Measurements from ENCODE around the gene KLHL8. TPM values are rescaled to one million over a fixed set of nuclear protein-coding genes. Genes with fewer than 3 reads are reported as not detected.

Gene KLHL8
- 11.1 and 11.6 TPM in 2 replicates for total RNA-seq

DNA sequence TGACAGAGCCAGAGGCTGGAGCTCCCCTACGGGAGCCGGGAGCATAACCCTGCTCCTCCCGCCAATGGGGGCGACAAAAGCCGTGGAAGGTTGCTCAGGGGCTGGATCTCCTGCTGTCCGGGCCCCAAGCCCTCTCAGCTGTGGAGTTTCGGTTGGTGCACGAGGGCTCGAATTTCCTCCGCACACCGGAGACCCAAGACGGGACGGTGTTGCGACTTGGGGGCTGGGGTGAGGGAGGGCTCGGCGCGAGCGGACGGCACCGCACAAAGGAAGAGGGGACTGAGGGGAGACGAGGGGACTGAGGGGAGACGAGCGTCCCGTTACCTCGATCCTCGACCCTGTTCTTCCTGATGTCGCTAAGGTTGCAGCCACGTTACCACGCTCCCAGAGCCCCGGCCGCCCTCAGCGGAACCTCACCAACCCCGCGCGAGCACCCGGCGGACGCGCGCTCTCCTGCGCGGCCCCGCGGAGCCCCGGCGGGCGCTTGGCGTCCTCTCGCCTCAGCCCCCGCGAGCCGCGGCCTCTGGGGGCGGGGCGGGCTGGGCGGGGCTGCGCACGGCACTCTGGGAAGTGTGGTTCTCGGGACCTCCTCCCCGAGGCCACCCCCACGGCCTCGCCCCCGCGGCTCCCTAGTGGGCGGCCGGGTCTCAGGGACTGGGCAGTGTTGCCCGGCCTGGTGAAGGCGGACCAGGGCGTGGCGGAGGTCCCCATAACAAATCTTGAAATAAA is at the start of gene KLHL8:
Gene KLHL8, minus strand, starts transcription at position 525 of the 729 bp plus-strand sequence. CDS start 25,079 bp downstream, outside the sequence.

Other genes with a start within 250 kb of the KLHL8 start
- under 0.01 TPM in 2 replicates for gene HSD17B13, start 102.3 kb upstream of the KLHL8 start, total RNA-seq
- 35.9 and 39.2 TPM in 2 replicates for gene HSD17B11, start 170.6 kb upstream of the KLHL8 start, total RNA-seq
- gene NUDT9, start 202.0 kb upstream of the KLHL8 start, total RNA-seq = 15.8 and 20.5 TPM in 2 replicates